Neural cell (in vitro differentiated cells): Measurements from ENCODE around the gene CCDC74B. TPM values are rescaled to one million over a fixed set of nuclear protein-coding genes. Genes with fewer than 3 reads are reported as not detected.
"Not testable (repeated sequence)": the region's sequence is repeated elsewhere in the genome, so short reads cannot be mapped to it uniquely, and the experiment has no call there.

Experiments used
- H2AFZ ChIP-seq: fragments of 200-600, 300-800 bp; sonication (generic), shearing (Covaris generic); 2 replicates; pipeline ENCODE4 v1.6.0; 2014; ENCODE audit warnings: low read depth, mild to moderate bottlenecking, antibody characterized with exemption, low read length, moderate library complexity
- H3F3A ChIP-seq: fragments of 200-600 bp; shearing (Covaris generic); 2 replicates; pipeline ENCODE4 v1.6.1; 2016; ENCODE audit warnings: mild to moderate bottlenecking, moderate library complexity, mixed read lengths, antibody characterized with exemption, low read length; ENCODE audit not compliant: insufficient read depth, poor library complexity, severe bottlenecking
- H3K27ac ChIP-seq: fragments of 200-600, 300-800 bp; sonication (generic), shearing (Covaris generic); 2 replicates; pipeline ENCODE4 v1.5.1; 2014; ENCODE audit warnings: mild to moderate bottlenecking, low read length, moderate library complexity
- H3K27me3 ChIP-seq: fragments of 300-800, 200-600 bp; sonication (generic), shearing (Covaris generic); 2 replicates; pipeline ENCODE4 v1.6.0; 2014; ENCODE audit warnings: mild to moderate bottlenecking, low read depth, low read length, moderate library complexity; ENCODE audit not compliant: insufficient read depth
- H3K36me3 ChIP-seq: fragments of 300-800, 200-600 bp; sonication (generic), shearing (Covaris generic); 2 replicates; pipeline ENCODE4 v1.5.1; 2014; ENCODE audit warnings: mild to moderate bottlenecking, antibody characterized with exemption, low read length, moderate library complexity; ENCODE audit not compliant: insufficient read depth
- H3K4me2 ChIP-seq: fragments of 300-800, 200-600 bp; sonication (generic), shearing (Covaris generic); 2 replicates; pipeline ENCODE4 v1.6.0; 2014; ENCODE audit warnings: mild to moderate bottlenecking, low read length
- H3K4me3 ChIP-seq: fragments of 300-800, 200-600 bp; sonication (generic), shearing (Covaris generic); 2 replicates; pipeline ENCODE4 v1.5.1; 2014; ENCODE audit warnings: mild to moderate bottlenecking, low read length, moderate library complexity
- H3K79me2 ChIP-seq: fragments of 200-600 bp; shearing (Covaris generic); replicated peaks from 2 replicates; pipeline ENCODE4 v1.6.0; 2014; ENCODE audit warnings: mild to moderate bottlenecking, low read length, moderate library complexity; ENCODE audit not compliant: insufficient read depth
- H3K9ac ChIP-seq: fragments of 300-800, 200-600 bp; sonication (generic), shearing (Covaris generic); 2 replicates; pipeline ENCODE4 v1.6.1; 2016; ENCODE audit warnings: mild to moderate bottlenecking, low read length, mixed read lengths
- H3K9me2 ChIP-seq: fragments of 200-600 bp; shearing (Covaris generic); 2 replicates; pipeline ENCODE4 v1.6.1; 2016; ENCODE audit warnings: mild to moderate bottlenecking, low read length, mixed read lengths; ENCODE audit not compliant: insufficient read depth
- H3K9me3 ChIP-seq: fragments of 200-600, 300-800 bp; sonication (generic), shearing (Covaris generic); 2 replicates; pipeline ENCODE4 v1.6.1; 2016; ENCODE audit warnings: mild to moderate bottlenecking, mixed run types, low read length, moderate library complexity, mixed read lengths
- H4K20me1 ChIP-seq: fragments of 200-600 bp; shearing (Covaris generic); 2 replicates; pipeline ENCODE4 v1.6.1; 2016; ENCODE audit warnings: mild to moderate bottlenecking, mixed run types; ENCODE audit not compliant: insufficient read depth
- polyA plus RNA-seq: library from polyadenylated mRNA; depleted of rRNA; stranded (reverse); fragments of >200 nt; gene quantifications from 2 replicates; pipeline ENCODE4 v1.2.3, GENCODE V29; 2014
- small RNA-seq, 3 experiments: library from RNA; depleted of rRNA; stranded (forward); fragments of <200 nt; gene quantifications; one replicate each; pipeline ENCODE3, GENCODE V24; 2012

CCDC74B gene
- polyA plus RNA-seq, 1 donor from 2014 or later, result 24.2 TPM

- not testable (repeated sequence) for H3K4me3 ChIP-seq, H4K20me1 ChIP-seq, H3F3A ChIP-seq, H3K4me2 ChIP-seq, H2AFZ ChIP-seq, H3K9me2 ChIP-seq, H3K79me2 ChIP-seq, H3K9me3 ChIP-seq, H3K36me3 ChIP-seq, H3K9ac ChIP-seq, H3K27ac ChIP-seq, H3K27me3 ChIP-seq
Measured at GRCh38 chr2:130120924-130121323, 24.0 kb downstream of the CCDC74B start.

- not testable (repeated sequence) for H2AFZ ChIP-seq, H3K4me3 ChIP-seq, H3K9me3 ChIP-seq, H3K9ac ChIP-seq, H3K4me2 ChIP-seq, H3K79me2 ChIP-seq, H3K9me2 ChIP-seq, H3K36me3 ChIP-seq, H3F3A ChIP-seq, H4K20me1 ChIP-seq, H3K27ac ChIP-seq, H3K27me3 ChIP-seq
Measured at GRCh38 chr2:130102597-130103363, 42.1 kb downstream of the CCDC74B start.

Small RNA genes within 50 kb of the gene (small RNA-seq; reads per million reads assigned to genes)
- gene RNU6-1049P, result 0 reads per million in 3 experiments

Other genes starting within 250 kb of the CCDC74B start
- gene RAB6C, start 165.4 kb downstream of the CCDC74B start, polyA plus RNA-seq, result 0.18 and 0.52 TPM in 2 replicates
- 1.0 and 2.3 TPM in 2 replicates for gene POTEF, start 15.9 kb downstream of the CCDC74B start, polyA plus RNA-seq
- 40.6 and 56.1 TPM in 2 replicates for gene SMPD4, start 36.5 kb upstream of the CCDC74B start, polyA plus RNA-seq
- gene MZT2B, start 37.1 kb upstream of the CCDC74B start, polyA plus RNA-seq, result 255 and 257 TPM in 2 replicates
- not detected in 2 replicates for gene TUBA3E, start 53.3 kb upstream of the CCDC74B start, polyA plus RNA-seq
- gene IMP4, start 197.8 kb upstream of the CCDC74B start, polyA plus RNA-seq, result 78.0 and 81.4 TPM in 2 replicates
- gene PTPN18, start 210.9 kb upstream of the CCDC74B start, polyA plus RNA-seq, result 4.2 and 13.3 TPM in 2 replicates